ENCODE results near the gene MBP.

- TF ChIP-seq POLR2A (IDR thresholded peaks at IDR 0.05) (peak in 1 of 2 donors; percentile 38), CTCF (IDR thresholded peaks at IDR 0.05 in 4 of 5, conservative IDR thresholded peaks at IDR 0.05 in 1 of 5) (no peak)
Observed at GRCh38 chr18:77084688-77085035, 47.9 kb downstream of the MBP start.

Data from gastrocnemius medialis (tissue), 4 donors.